ENCODE results near the gene FAM111B. TPM values are rescaled to one million over a fixed set of nuclear protein-coding genes. Genes with fewer than 3 reads are reported as not detected.
"Not testable (repeated sequence)": the region's sequence is repeated elsewhere in the genome, so short reads cannot be mapped to it uniquely, and the experiment has no call there.

Gene FAM111B
- total RNA-seq, 1 donor from 2014 or later: 13.1 TPM

DNA sequence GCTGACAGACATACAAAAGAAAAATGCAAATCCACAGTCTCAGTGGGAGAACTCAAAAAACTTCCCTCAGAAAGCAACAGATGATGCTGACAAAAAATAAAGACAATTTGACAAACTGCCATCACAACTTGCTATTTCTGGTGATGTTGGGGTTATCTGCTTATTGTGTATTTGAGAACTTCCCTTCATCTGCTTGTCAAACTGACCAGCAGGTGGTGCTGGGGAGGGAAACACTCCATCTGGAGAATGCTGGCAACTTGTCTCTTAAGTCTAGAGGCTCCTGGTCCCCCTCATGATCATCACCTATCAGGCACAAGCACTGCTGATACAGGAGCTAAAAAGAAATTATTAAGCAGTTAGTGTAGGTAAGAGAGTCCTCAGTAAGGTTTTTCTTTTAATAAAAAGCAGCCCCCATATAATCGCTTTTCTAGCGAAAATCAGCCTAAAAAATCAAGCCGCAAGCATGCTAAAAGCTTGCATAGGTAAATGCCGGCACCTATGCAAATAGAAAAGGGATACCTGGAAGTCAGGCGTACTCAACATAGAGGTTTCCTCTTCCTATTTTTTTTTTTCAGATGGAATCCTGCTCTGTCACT is 9.8 kb upstream of the FAM111B start:
- no peaks in the 10 kb centered on the region for H3K9me3 ChIP-seq (ENCODE audit: low read depth)
- DNase-seq (ENCODE audit: low spot score): peak; percentile 56
- H3K9ac ChIP-seq: no peak overlapping the region
- no peaks in the 10 kb centered on the region for H4K20me1 ChIP-seq (ENCODE audit: low read depth)
- H3K36me3 Mint-ChIP-seq: no peaks in the 10 kb centered on the region
- H3K36me3 ChIP-seq: no peaks in the 10 kb centered on the region
- no peak overlapping the region for H3K4me3 ChIP-seq
- H3K27ac ChIP-seq: no peak overlapping the region
- H3K4me3 Mint-ChIP-seq: no peak overlapping the region
- no peaks in the 10 kb centered on the region for H3K4me1 ChIP-seq
- TF ChIP-seq EZH2phosphoT487 (IDR thresholded peaks at IDR 0.05) (no peak), CTCF (IDR thresholded peaks at IDR 0.05) (peak; percentile 71), EZH2 (IDR thresholded peaks at IDR 0.05) (no peak)
- no peaks in the 10 kb centered on the region for H3F3A ChIP-seq (ENCODE audit: low read depth)
- H3K27ac Mint-ChIP-seq: no peak overlapping the region
- peaks cover 4% of the 10 kb centered on the region for H3K9me3 Mint-ChIP-seq
- H3K27me3 ChIP-seq: peaks cover 20% of the 10 kb centered on the region
- H3K4me1 Mint-ChIP-seq: no peaks in the 10 kb centered on the region
- H2AFZ ChIP-seq (replicated peaks): no peak overlapping the region
- no peak overlapping the region for H3K4me2 ChIP-seq
- no peaks in the 10 kb centered on the region for H3K79me2 ChIP-seq (ENCODE audit: low read depth)
- H3K27me3 Mint-ChIP-seq (ENCODE audit: insufficient read depth, low read depth): peaks cover 4% of the 10 kb centered on the region

GRCh38 chr11:59097938-59098337 is 9.1 kb upstream of the FAM111B start:
- H3K4me3 Mint-ChIP-seq, H3K27ac ChIP-seq: not testable (repeated sequence)

GRCh38 chr11:59102259-59102765 is 4.7 kb upstream of the FAM111B start:
- Mint-ChIP-seq H3K9me3 (peaks cover 24% of the 10 kb centered on the region), H3K36me3 (peaks cover 5% of the 10 kb centered on the region), H3K4me3 (no peak overlapping the region), H3K4me1 (peaks cover 12% of the 10 kb centered on the region), H3K27me3 (ENCODE audit: insufficient read depth, low read depth) (peaks cover 15% of the 10 kb centered on the region), H3K27ac (no peak overlapping the region)
- peaks cover 8% of the 10 kb centered on the region for H3K4me1 ChIP-seq
- H3K79me2 ChIP-seq (ENCODE audit: low read depth): no peaks in the 10 kb centered on the region
- H2AFZ ChIP-seq (replicated peaks): peak overlapping the region; percentile 83
- no peak overlapping the region for H3K27ac ChIP-seq
- TF ChIP-seq CTCF (IDR thresholded peaks at IDR 0.05) (peak; percentile 53), EZH2 (IDR thresholded peaks at IDR 0.05) (no peak)
- no peaks in the 10 kb centered on the region for H3K9me3 ChIP-seq (ENCODE audit: low read depth)
- peak overlapping the region; percentile 42 for H3K4me3 ChIP-seq
- H3K27me3 ChIP-seq: peaks cover 60% of the 10 kb centered on the region
- DNase-seq (ENCODE audit: low spot score): peak; percentile 87
- peaks cover 18% of the 10 kb centered on the region for H3F3A ChIP-seq (ENCODE audit: low read depth)
- no peaks in the 10 kb centered on the region for H4K20me1 ChIP-seq (ENCODE audit: low read depth)
- H3K4me2 ChIP-seq: peak overlapping the region; percentile 80
- H3K36me3 ChIP-seq: no peaks in the 10 kb centered on the region
- no peak overlapping the region for H3K9ac ChIP-seq

More at GRCh38 chr11:59097938-59098337, 9.1 kb upstream of the FAM111B start:
- not testable (repeated sequence) for H3K4me2 ChIP-seq; H3K9ac ChIP-seq; H3K4me3 ChIP-seq; H3K9me3 ChIP-seq (ENCODE audit: low read depth); H3K9me3 Mint-ChIP-seq; H3K27ac Mint-ChIP-seq; H3K27me3 Mint-ChIP-seq (ENCODE audit: insufficient read depth, low read depth); H4K20me1 ChIP-seq (ENCODE audit: low read depth); H3F3A ChIP-seq (ENCODE audit: low read depth); H3K4me1 Mint-ChIP-seq; DNase-seq (ENCODE audit: low spot score); H3K36me3 Mint-ChIP-seq; H2AFZ ChIP-seq (replicated peaks); H3K4me1 ChIP-seq; H3K79me2 ChIP-seq (ENCODE audit: low read depth); H3K36me3 ChIP-seq
- H3K27me3 ChIP-seq: peaks cover 27% of the 10 kb centered on the region

- peak overlapping the region; percentile 83 for H2AFZ ChIP-seq (replicated peaks)
- H3K9ac ChIP-seq: not testable (repeated sequence)
Measured at GRCh38 chr11:59107721-59108120, 684 bp downstream of the FAM111B start.

More at GRCh38 chr11:59107721-59108120, 684 bp downstream of the FAM111B start:
- Histone ChIP-seq H3K27me3 (peaks cover 47% of the 10 kb centered on the region), H3F3A (ENCODE audit: low read depth) (peaks cover 26% of the 10 kb centered on the region), H3K4me3 (peak overlapping the region; percentile 55), H3K4me1 (peaks cover 17% of the 10 kb centered on the region), H3K4me2 (peak overlapping the region; percentile 80)
- Mint-ChIP-seq H3K4me3 (peak overlapping the region; percentile 88), H3K4me1 (peaks cover 26% of the 10 kb centered on the region), H3K27me3 (ENCODE audit: insufficient read depth, low read depth) (peaks cover 11% of the 10 kb centered on the region), H3K36me3 (peaks cover 38% of the 10 kb centered on the region), H3K9me3 (peaks cover 21% of the 10 kb centered on the region)
- H4K20me1 ChIP-seq (ENCODE audit: low read depth); H3K27ac Mint-ChIP-seq; H3K27ac ChIP-seq; H3K36me3 ChIP-seq; H3K79me2 ChIP-seq (ENCODE audit: low read depth); H3K9me3 ChIP-seq (ENCODE audit: low read depth): not testable (repeated sequence)
- DNase-seq (ENCODE audit: low spot score): peak; percentile 12
